Psoas muscle (tissue), 8 donors: Measurements from ENCODE around the gene PRKN. TPM values are rescaled to one million over a fixed set of nuclear protein-coding genes. Genes with fewer than 3 reads are reported as not detected.

ENCODE experiments used
- ATAC-seq, 4 donors: fragments of 200-7000 bp; cut with Tn5 transposase; one replicate each; pipeline ENCODE4 v1.9.1; 2020; ENCODE audit warnings: moderate library complexity in 3 of 4, mild to moderate bottlenecking in 2 of 4
- DNase-seq, 2 donors: peaks; one replicate each; pipeline ENCODE4 v3.0.0-alpha.2; 2020
- H3K27ac ChIP-seq: fragments of 200-600 bp; one replicate; pipeline ENCODE4 v1.8.0; 2022
- H3K27me3 ChIP-seq, 3 donors: fragments of 200-600 bp in 1 of 3; one replicate each; pipeline versions ENCODE4 v1.6.1 to v1.8.0; 2013 to 2022; ENCODE audit warnings: low read length in 2 of 3, mild to moderate bottlenecking in 2 of 3, moderate library complexity in 1 of 3; ENCODE audit not compliant: insufficient read depth in 3 of 3
- H3K36me3 ChIP-seq, 2 donors: fragments of 200-600 bp in 1 of 2; one replicate each; pipeline versions ENCODE4 v1.6.1 to v1.8.0; 2013 to 2022; ENCODE audit warnings: low read depth in 1 of 2, mild to moderate bottlenecking in 1 of 2, moderate library complexity in 1 of 2; ENCODE audit not compliant: insufficient read depth in 1 of 2
- H3K4me1 ChIP-seq: fragments of 200-600 bp; one replicate; pipeline ENCODE4 v1.8.0; 2022
- H3K4me3 ChIP-seq: fragments of 200-600 bp; one replicate; pipeline ENCODE4 v1.8.0; 2022; ENCODE audit warnings: mild to moderate bottlenecking
- H3K9me3 ChIP-seq: fragments of 200-600 bp; one replicate; pipeline ENCODE4 v1.8.0; 2022
- WGBS, 3 donors: extraction: QIAGEN DNeasy Blood & Tissue Kit; methylation state at CpG; one replicate each; pipeline versions ENCODE4 v1.1.6 to v1.1.7; 2013; 5-methylcytosine and 5-hydroxymethylcytosine counted together
- intact Hi-C, 2 donors: fragments of 100-400 bp; cut with DNase I; formaldehyde crosslinking; loops; one replicate each; pipeline versions ENCODE4 v1.11.0 to v1.14.2; 2022
- polyA plus RNA-seq, 3 donors: library from polyadenylated mRNA; stranded (reverse); fragments of 200-250 nt; gene quantifications; one replicate each; pipeline ENCODE4 v1.2.3, GENCODE V29; 2013
- total RNA-seq, 4 donors: library from RNA; stranded (reverse); fragmentation: NEBNext Ultra II Directional in 2 of 4; extraction: Animal tissue kit (Norgen Biotek cat#: 25700) in 2 of 4; gene quantifications; one replicate each; pipeline versions ENCODE4 v1.2.1 to v1.2.4, GENCODE V29; 2021 to 2023
- TF ChIP-seq, protein P1 (sequence below): fragments of 200-600 bp; IDR thresholded peaks from one replicate; pipeline ENCODE4 v1.8.0; 2022; ENCODE audit warnings: antibody characterized with exemption
- donor health status: healthy with polysubstance abuse.
- donor health status: DM: no; HTN: no; CAD: no; lungs with moderate emphysema.
- donor health status: Bipolar disorder and iron deficiency.
- donor health status: healthy.
- donor health status: DM: yes; HTN: yes; CAD: no.
- donor health status: DM: no; HTN: no; CAD: no.
- donor health status: DM: no; HTN: no; CAD: no.
- donor health status: DM: yes; HTN: yes; CAD: no.

The PRKN gene
- total and polyA plus RNA-seq, 7 donors = 1.5 to 19.5 (median 11.7) TPM

DNA sequence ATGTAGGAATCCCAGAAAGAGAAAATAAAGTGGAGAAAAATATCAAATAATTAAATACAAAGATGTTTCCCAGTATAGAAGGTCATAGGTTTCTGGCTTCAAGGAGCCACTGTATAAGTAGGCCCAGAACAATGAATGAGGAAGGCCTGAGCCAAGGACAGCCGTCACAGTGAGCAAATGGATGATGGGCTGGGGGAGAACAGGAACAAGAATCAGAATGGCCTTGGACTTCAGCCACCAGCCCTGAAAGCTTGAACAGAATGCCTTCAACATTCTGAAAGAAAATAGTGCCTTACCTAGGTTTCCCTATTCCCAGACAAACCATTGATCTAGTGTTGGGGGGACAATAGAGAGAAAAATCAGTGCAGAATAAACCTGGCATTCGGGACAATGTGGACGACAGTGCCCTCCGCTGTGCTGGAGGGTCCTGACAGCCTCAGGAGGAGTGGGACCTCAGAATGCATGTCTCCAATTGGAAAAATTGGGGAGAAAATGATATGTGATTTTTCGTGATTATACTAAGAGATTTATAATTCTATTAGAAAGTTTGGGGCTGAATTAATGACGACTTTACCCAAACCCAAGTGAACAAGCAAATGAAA, 1119.8 kb downstream of the PRKN start:
- TF ChIP-seq, protein P1, sequence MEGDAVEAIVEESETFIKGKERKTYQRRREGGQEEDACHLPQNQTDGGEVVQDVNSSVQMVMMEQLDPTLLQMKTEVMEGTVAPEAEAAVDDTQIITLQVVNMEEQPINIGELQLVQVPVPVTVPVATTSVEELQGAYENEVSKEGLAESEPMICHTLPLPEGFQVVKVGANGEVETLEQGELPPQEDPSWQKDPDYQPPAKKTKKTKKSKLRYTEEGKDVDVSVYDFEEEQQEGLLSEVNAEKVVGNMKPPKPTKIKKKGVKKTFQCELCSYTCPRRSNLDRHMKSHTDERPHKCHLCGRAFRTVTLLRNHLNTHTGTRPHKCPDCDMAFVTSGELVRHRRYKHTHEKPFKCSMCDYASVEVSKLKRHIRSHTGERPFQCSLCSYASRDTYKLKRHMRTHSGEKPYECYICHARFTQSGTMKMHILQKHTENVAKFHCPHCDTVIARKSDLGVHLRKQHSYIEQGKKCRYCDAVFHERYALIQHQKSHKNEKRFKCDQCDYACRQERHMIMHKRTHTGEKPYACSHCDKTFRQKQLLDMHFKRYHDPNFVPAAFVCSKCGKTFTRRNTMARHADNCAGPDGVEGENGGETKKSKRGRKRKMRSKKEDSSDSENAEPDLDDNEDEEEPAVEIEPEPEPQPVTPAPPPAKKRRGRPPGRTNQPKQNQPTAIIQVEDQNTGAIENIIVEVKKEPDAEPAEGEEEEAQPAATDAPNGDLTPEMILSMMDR = no peak
- H3K27me3 ChIP-seq = no peaks in the 10 kb centered on the region
- no peak for ATAC-seq

DNA sequence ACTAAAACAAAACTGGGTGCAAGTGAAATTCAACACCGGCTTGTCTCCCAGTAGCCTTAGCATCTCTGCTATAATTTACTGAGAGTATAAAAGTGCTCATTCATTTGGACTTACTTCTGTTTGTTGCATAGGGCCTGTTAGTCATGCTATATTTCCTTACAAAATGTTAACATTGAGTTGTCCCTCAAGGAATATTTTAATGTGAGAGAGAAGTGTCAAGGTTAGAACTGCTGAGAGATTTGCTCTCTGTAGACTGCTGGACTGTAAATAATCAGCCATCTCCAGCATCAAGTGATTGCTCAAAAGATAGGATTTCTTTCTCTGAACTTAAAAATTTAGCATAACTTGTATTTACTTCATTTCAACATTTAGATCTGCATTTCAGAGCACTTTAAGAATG, 1125.2 kb downstream of the PRKN start:
- TF ChIP-seq, protein P1 = no peak
- Histone ChIP-seq H3K36me3 (no peaks in the 10 kb centered on the region), H3K27me3 (no peaks in the 10 kb centered on the region), H3K4me1 (no peaks in the 10 kb centered on the region), H3K9me3 (no peaks in the 10 kb centered on the region), H3K27ac (no peak overlapping the region), H3K4me3 (no peak overlapping the region)
- DNase-seq = no peak
- no peak for ATAC-seq
- intact Hi-C loops = no loop called here
- 64 to 87% (median 82%) methylated on average over 1 of the region's 1 CpG for WGBS, 3 donors

More for the DNA sequence above, 1119.8 kb downstream of the PRKN start:
- H3K4me3 ChIP-seq = no peak overlapping the region
- no peaks in the 10 kb centered on the region for H3K4me1 ChIP-seq
- H3K36me3 ChIP-seq = no peaks in the 10 kb centered on the region
- H3K9me3 ChIP-seq = no peaks in the 10 kb centered on the region
- no peak overlapping the region for H3K27ac ChIP-seq
- DNase-seq = no peak
- 88 to 93% (median 89%) methylated on average over 6 of the region's 6 CpGs for WGBS, 3 donors
- intact Hi-C loops = no loop called here

DNA sequence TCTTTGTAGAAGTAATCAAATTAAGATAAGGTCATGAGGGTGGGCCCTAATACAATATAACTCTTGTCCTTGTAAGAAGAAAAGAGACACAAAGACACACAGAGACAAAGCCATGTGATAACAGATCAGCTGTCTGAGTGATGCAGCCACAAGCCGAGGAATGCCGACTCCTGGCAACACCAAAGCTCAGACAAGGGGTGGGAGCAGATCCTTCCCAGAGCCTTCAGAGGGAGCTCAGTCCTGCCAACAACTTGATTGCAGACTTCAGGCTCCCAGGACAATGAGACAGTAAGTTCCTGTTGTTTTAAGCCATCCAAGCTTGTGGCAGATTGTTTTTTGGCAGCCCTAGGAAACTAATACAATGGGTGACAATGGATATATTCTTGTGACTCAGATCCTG, 1128.7 kb downstream of the PRKN start:
- Histone ChIP-seq H3K27ac (no peak overlapping the region), H3K36me3 (no peaks in the 10 kb centered on the region), H3K4me3 (no peak overlapping the region), H3K4me1 (no peaks in the 10 kb centered on the region), H3K27me3 (no peaks in the 10 kb centered on the region), H3K9me3 (no peaks in the 10 kb centered on the region)
- WGBS, 3 donors = 75 to 94% (median 80%) methylated on average over 2 of the region's 2 CpGs
- intact Hi-C loops = no loop called here
- DNase-seq (no peak), ATAC-seq (no peak)
- TF ChIP-seq, protein P1 = no peak

DNA sequence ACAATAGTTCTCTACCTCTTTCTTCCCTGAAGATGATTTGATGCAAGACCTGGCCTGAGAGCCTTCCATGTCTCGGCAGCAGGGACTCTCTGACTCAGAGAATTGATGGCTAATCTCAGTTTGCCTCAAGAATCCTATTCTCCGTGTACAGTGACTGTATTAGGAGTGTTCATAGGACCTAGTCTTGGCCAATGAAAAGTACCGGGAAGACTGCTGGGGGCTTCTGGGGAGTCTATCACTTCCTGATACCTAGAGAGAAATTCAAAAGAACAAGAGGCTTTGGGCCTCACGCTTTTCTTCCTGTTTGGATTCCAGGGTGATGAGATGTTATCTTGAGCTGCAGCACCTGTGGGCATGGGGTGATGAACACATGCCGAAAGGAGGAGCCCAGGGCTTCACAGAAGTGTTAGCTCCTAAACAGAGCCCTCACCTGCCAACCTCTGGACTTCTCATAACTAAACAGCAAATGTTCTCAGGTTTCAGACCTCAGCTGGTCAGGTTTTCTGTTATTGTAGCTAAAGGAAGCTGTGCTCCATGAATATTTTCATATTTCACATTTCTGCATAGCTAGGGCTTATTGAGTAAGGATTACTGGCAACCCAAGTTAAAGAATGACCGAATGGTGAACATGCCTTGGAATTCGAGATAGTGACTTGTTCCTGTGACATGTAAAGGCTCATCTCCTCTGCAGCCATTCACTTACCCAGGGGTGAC, 1130.6 kb downstream of the PRKN start:
- Histone ChIP-seq H3K27ac (no peak overlapping the region), H3K4me3 (no peak overlapping the region), H3K9me3 (no peaks in the 10 kb centered on the region), H3K36me3 (no peaks in the 10 kb centered on the region), H3K4me1 (no peaks in the 10 kb centered on the region), H3K27me3 (no peaks in the 10 kb centered on the region)
- no peak for DNase-seq
- intact Hi-C loops = no loop called here
- WGBS, 3 donors = 85 to 86% (median 85%) methylated on average over 7 of the region's 7 CpGs
- no peak for ATAC-seq
- TF ChIP-seq, protein P1 = no peak
